Psoas muscle (tissue), 8 donors: Measurements from ENCODE around the gene HMGN2. TPM values are rescaled to one million over a fixed set of nuclear protein-coding genes. Genes with fewer than 3 reads are reported as not detected.

ENCODE experiments used
- ATAC-seq, 4 donors: fragments of 200-7000 bp; cut with Tn5 transposase; one replicate each; pipeline ENCODE4 v1.9.1; 2020; ENCODE audit warnings: moderate library complexity in 3 of 4, mild to moderate bottlenecking in 2 of 4
- DNase-seq, 2 donors: peaks; one replicate each; pipeline ENCODE4 v3.0.0-alpha.2; 2020
- H3K27ac ChIP-seq: fragments of 200-600 bp; one replicate; pipeline ENCODE4 v1.8.0; 2022
- H3K27me3 ChIP-seq, 3 donors: fragments of 200-600 bp in 1 of 3; one replicate each; pipeline versions ENCODE4 v1.6.1 to v1.8.0; 2013 to 2022; ENCODE audit warnings: low read length in 2 of 3, mild to moderate bottlenecking in 2 of 3, moderate library complexity in 1 of 3; ENCODE audit not compliant: insufficient read depth in 3 of 3
- H3K36me3 ChIP-seq, 2 donors: fragments of 200-600 bp in 1 of 2; one replicate each; pipeline versions ENCODE4 v1.6.1 to v1.8.0; 2013 to 2022; ENCODE audit warnings: low read depth in 1 of 2, mild to moderate bottlenecking in 1 of 2, moderate library complexity in 1 of 2; ENCODE audit not compliant: insufficient read depth in 1 of 2
- H3K4me1 ChIP-seq: fragments of 200-600 bp; one replicate; pipeline ENCODE4 v1.8.0; 2022
- H3K4me3 ChIP-seq: fragments of 200-600 bp; one replicate; pipeline ENCODE4 v1.8.0; 2022; ENCODE audit warnings: mild to moderate bottlenecking
- H3K9me3 ChIP-seq: fragments of 200-600 bp; one replicate; pipeline ENCODE4 v1.8.0; 2022
- WGBS, 3 donors: extraction: QIAGEN DNeasy Blood & Tissue Kit; methylation state at CpG; one replicate each; pipeline versions ENCODE4 v1.1.6 to v1.1.7; 2013; 5-methylcytosine and 5-hydroxymethylcytosine counted together
- intact Hi-C, 2 donors: fragments of 100-400 bp; cut with DNase I; formaldehyde crosslinking; loops; one replicate each; pipeline versions ENCODE4 v1.11.0 to v1.14.2; 2022
- polyA plus RNA-seq, 3 donors: library from polyadenylated mRNA; stranded (reverse); fragments of 200-250 nt; gene quantifications; one replicate each; pipeline ENCODE4 v1.2.3, GENCODE V29; 2013
- total RNA-seq, 4 donors: library from RNA; stranded (reverse); fragmentation: NEBNext Ultra II Directional in 2 of 4; extraction: Animal tissue kit (Norgen Biotek cat#: 25700) in 2 of 4; gene quantifications; one replicate each; pipeline versions ENCODE4 v1.2.1 to v1.2.4, GENCODE V29; 2021 to 2023
- TF ChIP-seq, protein P1 (sequence below): fragments of 200-600 bp; IDR thresholded peaks from one replicate; pipeline ENCODE4 v1.8.0; 2022; ENCODE audit warnings: antibody characterized with exemption
- donor health status: healthy with polysubstance abuse.
- donor health status: DM: no; HTN: no; CAD: no; lungs with moderate emphysema.
- donor health status: Bipolar disorder and iron deficiency.
- donor health status: healthy.
- donor health status: DM: yes; HTN: yes; CAD: no.
- donor health status: DM: no; HTN: no; CAD: no.
- donor health status: DM: no; HTN: no; CAD: no.
- donor health status: DM: yes; HTN: yes; CAD: no.

The HMGN2 gene
- total and polyA plus RNA-seq, 7 donors, result 95.4 to 157 (median 128) TPM

DNA sequence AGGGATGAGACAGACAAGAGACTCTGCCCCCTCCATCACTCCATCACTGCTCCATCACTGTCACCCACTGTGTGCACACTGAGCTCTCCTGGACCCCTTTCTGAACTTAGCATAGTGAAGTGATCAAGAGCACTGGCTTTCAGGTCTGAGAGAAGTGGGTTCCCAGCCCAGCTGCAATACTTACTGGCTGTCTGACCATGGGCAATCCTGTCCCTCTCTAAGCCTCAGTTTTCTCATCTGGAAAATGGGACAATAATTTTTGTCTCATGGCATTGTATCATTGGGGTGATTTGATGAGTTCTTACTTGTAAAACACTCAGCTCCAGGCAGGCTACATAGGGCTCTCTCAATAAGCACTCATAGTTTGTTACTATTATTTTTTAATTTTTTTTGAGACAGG, 49.8 kb downstream of the HMGN2 start:
- no peaks in the 10 kb centered on the region for H3K4me1 ChIP-seq
- H3K27me3 ChIP-seq, result no peaks in the 10 kb centered on the region
- no peak overlapping the region for H3K4me3 ChIP-seq
- intact Hi-C loops, result no loop called here
- ATAC-seq (no peak), DNase-seq (no peak)
- TF ChIP-seq, protein P1, sequence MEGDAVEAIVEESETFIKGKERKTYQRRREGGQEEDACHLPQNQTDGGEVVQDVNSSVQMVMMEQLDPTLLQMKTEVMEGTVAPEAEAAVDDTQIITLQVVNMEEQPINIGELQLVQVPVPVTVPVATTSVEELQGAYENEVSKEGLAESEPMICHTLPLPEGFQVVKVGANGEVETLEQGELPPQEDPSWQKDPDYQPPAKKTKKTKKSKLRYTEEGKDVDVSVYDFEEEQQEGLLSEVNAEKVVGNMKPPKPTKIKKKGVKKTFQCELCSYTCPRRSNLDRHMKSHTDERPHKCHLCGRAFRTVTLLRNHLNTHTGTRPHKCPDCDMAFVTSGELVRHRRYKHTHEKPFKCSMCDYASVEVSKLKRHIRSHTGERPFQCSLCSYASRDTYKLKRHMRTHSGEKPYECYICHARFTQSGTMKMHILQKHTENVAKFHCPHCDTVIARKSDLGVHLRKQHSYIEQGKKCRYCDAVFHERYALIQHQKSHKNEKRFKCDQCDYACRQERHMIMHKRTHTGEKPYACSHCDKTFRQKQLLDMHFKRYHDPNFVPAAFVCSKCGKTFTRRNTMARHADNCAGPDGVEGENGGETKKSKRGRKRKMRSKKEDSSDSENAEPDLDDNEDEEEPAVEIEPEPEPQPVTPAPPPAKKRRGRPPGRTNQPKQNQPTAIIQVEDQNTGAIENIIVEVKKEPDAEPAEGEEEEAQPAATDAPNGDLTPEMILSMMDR, result no peak
- no peak overlapping the region for H3K27ac ChIP-seq
- H3K9me3 ChIP-seq, result no peaks in the 10 kb centered on the region
- H3K36me3 ChIP-seq, result no peaks in the 10 kb centered on the region

GRCh38 chr1:26524181-26524580, 51.9 kb downstream of the HMGN2 start:
- 72 to 77% (median 77%) methylated on average over 4 of the region's 4 CpGs for WGBS, 3 donors
- DNase-seq, result no peak
- H3K36me3 ChIP-seq, result no peaks in the 10 kb centered on the region
- H3K27me3 ChIP-seq, result no peaks in the 10 kb centered on the region
- H3K9me3 ChIP-seq, result no peaks in the 10 kb centered on the region
- TF ChIP-seq, protein P1, result no peak
- no peaks in the 10 kb centered on the region for H3K4me1 ChIP-seq
- intact Hi-C loops, result no loop called here
- no peak for ATAC-seq
- no peak overlapping the region for H3K4me3 ChIP-seq
- no peak overlapping the region for H3K27ac ChIP-seq

Other genes with a start within 250 kb of the HMGN2 start
- gene CEP85, start 238.2 kb upstream of the HMGN2 start, total RNA-seq, result 10 to 100 TPM; 16.0 to 52.5 (median 41.1) TPM
- 10 to 100 TPM; 14.8 to 24.2 (median 18.0) TPM for gene CEP85, start 238.2 kb upstream of the HMGN2 start, polyA plus RNA-seq
- gene SH3BGRL3, start 192.4 kb upstream of the HMGN2 start, total RNA-seq, result 10 to 100 TPM; 21.4 to 30.6 (median 22.6) TPM
- gene SH3BGRL3, start 192.4 kb upstream of the HMGN2 start, polyA plus RNA-seq, result 10 to 100 TPM; 10.9 to 78.1 (median 18.2) TPM
- 1 to 10 TPM; 3.5 to 7.0 (median 3.9) TPM for gene UBXN11, start 165.8 kb upstream of the HMGN2 start, total RNA-seq
- gene UBXN11, start 165.8 kb upstream of the HMGN2 start, polyA plus RNA-seq, result 1 to 10 TPM; 3.9 to 6.8 (median 5.8) TPM
- gene CD52, start 154.5 kb upstream of the HMGN2 start, total RNA-seq, result 1 to 10 TPM; 2.1 to 4.2 (median 4.1) TPM
- gene CD52, start 154.5 kb upstream of the HMGN2 start, polyA plus RNA-seq, result 1 to 10 TPM; 2.9 to 3.9 (median 3.6) TPM
- gene CRYBG2, start 118.3 kb upstream of the HMGN2 start, total RNA-seq, result 1 to 10 TPM in 1 of 4 donors, under 1 TPM in 1, not detected in 2; 0.56 to 2.9 TPM
- gene CRYBG2, start 118.3 kb upstream of the HMGN2 start, polyA plus RNA-seq, result under 1 TPM in 1 of 3 donors, not detected in 2; 0.01 TPM
- not detected for gene ZNF683, start 99.7 kb upstream of the HMGN2 start, total RNA-seq
- under 1 TPM in 1 of 3 donors, not detected in 2; 0.06 TPM for gene ZNF683, start 99.7 kb upstream of the HMGN2 start, polyA plus RNA-seq
- not detected for gene LIN28A, start 61.6 kb upstream of the HMGN2 start, total RNA-seq
- not detected for gene LIN28A, start 61.6 kb upstream of the HMGN2 start, polyA plus RNA-seq
- gene DHDDS, start 40.1 kb upstream of the HMGN2 start, total RNA-seq, result 10 to 100 TPM; 14.1 to 25.8 (median 21.4) TPM
- gene DHDDS, start 40.1 kb upstream of the HMGN2 start, polyA plus RNA-seq, result 10 to 100 TPM; 15.8 to 40.6 (median 23.3) TPM
- 1 to 10 TPM; 2.5 to 3.0 (median 2.7) TPM for gene RPS6KA1, start 57.3 kb downstream of the HMGN2 start, total RNA-seq
- 1 to 10 TPM in 2 of 3 donors, under 1 TPM in 1; 0.88 to 1.8 (median 1.3) TPM for gene RPS6KA1, start 57.3 kb downstream of the HMGN2 start, polyA plus RNA-seq
- 10 to 100 TPM; 32.2 to 44.4 (median 39.6) TPM for gene ARID1A, start 223.6 kb downstream of the HMGN2 start, total RNA-seq
- gene ARID1A, start 223.6 kb downstream of the HMGN2 start, polyA plus RNA-seq, result 10 to 100 TPM in 2 of 3 donors, 1 to 10 TPM in 1; 8.8 to 20.8 (median 12.9) TPM